SJSA1 (cell line): Measurements from ENCODE around the gene TP73. TPM values are rescaled to one million over a fixed set of nuclear protein-coding genes. Genes with fewer than 3 reads are reported as not detected.

Experiments used
- DNase-seq, 2 experiments: peaks; one replicate each; pipeline ENCODE4 v3.0.0-alpha.2; 2015 to 2020; ENCODE audit warnings: low spot score in 2 of 2, low read depth in 1 of 2
- H3K27ac ChIP-seq: fragments of 250-450 bp; sonication (Bioruptor Pico); 2 replicates; pipeline ENCODE4 v1.5.1; 2020; ENCODE audit warnings: mild to moderate bottlenecking, moderate library complexity
- H3K27me3 ChIP-seq: fragments of 250-450 bp; sonication (Bioruptor Pico); replicated peaks from 2 replicates; pipeline ENCODE4 v1.5.1; 2020; ENCODE audit warnings: mild to moderate bottlenecking, moderate library complexity
- H3K36me3 ChIP-seq: fragments of 250-450 bp; sonication (Bioruptor Pico); 2 replicates; pipeline ENCODE4 v1.5.1; 2020; ENCODE audit warnings: mild to moderate bottlenecking
- H3K4me1 ChIP-seq: fragments of 250-450 bp; sonication (Bioruptor Pico); replicated peaks from 2 replicates; pipeline ENCODE4 v1.6.1; 2021; ENCODE audit warnings: mild to moderate bottlenecking
- H3K4me3 ChIP-seq: fragments of 250-450 bp; sonication (Bioruptor Pico); 2 replicates; pipeline ENCODE4 v1.5.1; 2020; ENCODE audit warnings: mild to moderate bottlenecking
- H3K9me3 ChIP-seq: fragments of 250-450 bp; sonication (Bioruptor Pico); replicated peaks from 2 replicates; pipeline ENCODE4 v1.5.1; 2020; ENCODE audit warnings: mild to moderate bottlenecking
- total RNA-seq: library from RNA; depleted of rRNA; stranded (reverse); fragments of >200 nt; shearing (Covaris generic); gene quantifications from 2 replicates; pipeline ENCODE4 v1.2.3, GENCODE V29; 2014; rRNA removed

Gene TP73
- total RNA-seq, 1 experiment from 2014 or later: 3.4 TPM

DNA sequence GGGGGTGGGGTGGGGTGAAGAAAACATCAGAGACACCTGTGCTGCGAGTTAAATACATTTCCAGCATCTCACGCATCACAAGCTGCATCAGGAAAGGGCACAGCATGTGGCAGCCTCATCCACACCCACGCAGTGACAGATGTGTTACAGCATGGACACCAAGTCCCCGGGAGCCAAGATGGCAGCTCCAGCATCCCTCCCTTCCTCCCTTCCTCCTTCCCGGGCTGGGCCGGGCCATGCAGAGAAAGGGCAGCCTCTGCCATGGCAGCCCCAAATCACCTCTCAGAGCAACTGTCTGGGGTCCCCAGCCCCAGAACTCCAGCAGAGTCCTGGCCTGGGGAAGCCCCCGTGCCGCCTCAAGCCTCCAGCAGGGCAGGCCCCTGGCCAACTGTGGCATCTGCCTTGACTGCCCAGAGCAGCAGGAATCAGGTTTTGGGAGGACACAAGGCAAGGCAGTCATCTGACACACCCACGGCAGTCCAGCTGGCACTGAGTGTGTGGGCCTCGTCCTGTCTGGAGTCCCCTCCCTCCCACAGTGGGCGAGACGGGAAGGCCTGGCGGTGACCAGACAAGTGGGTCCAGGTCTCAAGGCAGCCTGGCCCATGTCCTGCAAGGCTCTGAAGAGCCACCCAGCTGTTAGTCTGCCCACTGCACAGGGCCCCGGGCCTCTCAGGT lies 126.4 kb downstream of the TP73 start:
- Histone ChIP-seq H3K4me3 (no peak overlapping the region), H3K9me3 (no peaks in the 10 kb centered on the region), H3K4me1 (peaks cover 7% of the 10 kb centered on the region), H3K27ac (no peak overlapping the region), H3K27me3 (no peaks in the 10 kb centered on the region), H3K36me3 (peaks cover 49% of the 10 kb centered on the region)
- DNase-seq: no peak

DNA sequence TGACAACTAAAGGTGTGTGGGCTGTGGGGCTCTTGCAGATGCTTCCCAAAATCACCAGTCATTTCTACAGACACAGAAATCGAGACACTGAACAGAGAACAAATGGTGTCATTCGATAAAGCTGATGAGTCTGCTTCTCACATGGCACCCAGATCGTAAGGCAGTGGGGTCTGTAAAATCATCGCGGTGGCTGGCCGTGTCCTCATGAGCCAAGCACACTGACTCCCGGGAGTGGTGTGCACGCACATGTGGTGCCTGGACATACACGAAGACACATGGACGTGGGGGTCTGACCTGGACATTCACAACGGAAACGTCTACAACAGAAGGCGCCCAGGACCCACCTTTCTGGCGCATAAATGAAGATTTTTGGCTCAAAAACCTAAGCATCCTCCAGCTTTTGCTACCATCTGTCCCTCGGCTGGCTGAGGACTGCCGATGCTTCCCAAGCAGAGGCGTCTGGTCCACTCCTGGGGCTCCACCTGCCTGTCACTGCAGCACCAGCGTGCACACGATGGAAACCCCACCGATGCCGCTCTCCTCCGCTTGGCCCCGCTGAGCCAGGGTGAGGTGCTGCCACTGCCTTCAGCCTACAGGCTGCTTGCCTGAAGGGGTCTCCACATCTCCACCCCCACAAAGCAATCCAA lies 127.1 kb downstream of the TP73 start:
- Histone ChIP-seq H3K27ac (no peak overlapping the region), H3K4me1 (peaks cover 7% of the 10 kb centered on the region), H3K36me3 (peaks cover 56% of the 10 kb centered on the region), H3K4me3 (no peak overlapping the region), H3K27me3 (no peaks in the 10 kb centered on the region), H3K9me3 (no peaks in the 10 kb centered on the region)
- no peak for DNase-seq

GRCh38 chr1:3779912-3780416 lies 127.6 kb downstream of the TP73 start:
- no peak for DNase-seq
- Histone ChIP-seq H3K9me3 (no peaks in the 10 kb centered on the region), H3K36me3 (peaks cover 61% of the 10 kb centered on the region), H3K4me3 (no peak overlapping the region), H3K4me1 (peaks cover 7% of the 10 kb centered on the region), H3K27me3 (no peaks in the 10 kb centered on the region), H3K27ac (no peak overlapping the region)

- no peak for DNase-seq
- Histone ChIP-seq H3K27me3 (no peaks in the 10 kb centered on the region), H3K9me3 (no peaks in the 10 kb centered on the region), H3K27ac (no peak overlapping the region), H3K4me3 (no peak overlapping the region), H3K36me3 (peaks cover 71% of the 10 kb centered on the region), H3K4me1 (peaks cover under 1% of the 10 kb centered on the region)
These were observed 128.6 kb downstream of the TP73 start for GRCh38 chr1:3780901-3781300.

- Histone ChIP-seq H3K27me3 (no peaks in the 10 kb centered on the region), H3K4me3 (no peak overlapping the region), H3K9me3 (no peaks in the 10 kb centered on the region), H3K4me1 (no peaks in the 10 kb centered on the region), H3K27ac (no peak overlapping the region), H3K36me3 (peaks cover 92% of the 10 kb centered on the region)
- DNase-seq: no peak
These were observed 131.5 kb downstream of the TP73 start for GRCh38 chr1:3783651-3784474.

DNA sequence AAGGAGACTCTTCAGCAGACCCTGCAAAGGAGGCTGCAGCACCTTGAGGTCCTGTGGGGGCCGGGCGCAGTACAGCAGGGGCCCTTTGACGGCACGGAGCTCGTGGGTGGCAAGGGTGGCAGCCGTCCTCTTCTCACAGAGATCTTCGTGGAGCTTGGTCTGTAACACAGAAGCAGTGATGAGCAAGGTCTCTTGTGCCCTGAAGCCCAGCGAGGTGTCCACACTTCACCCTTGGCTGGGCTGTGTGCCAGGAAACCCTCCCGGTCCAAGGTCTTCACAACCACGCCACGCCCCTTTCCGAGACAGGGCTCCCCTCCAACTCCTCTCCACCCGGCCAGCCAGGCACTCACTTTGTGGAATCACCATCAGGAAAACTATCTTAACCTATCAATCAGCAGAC lies 132.7 kb downstream of the TP73 start:
- DNase-seq: no peak
- Histone ChIP-seq H3K4me1 (no peaks in the 10 kb centered on the region), H3K27ac (no peak overlapping the region), H3K36me3 (peaks cover 84% of the 10 kb centered on the region), H3K9me3 (no peaks in the 10 kb centered on the region), H3K4me3 (no peak overlapping the region), H3K27me3 (no peaks in the 10 kb centered on the region)

DNA sequence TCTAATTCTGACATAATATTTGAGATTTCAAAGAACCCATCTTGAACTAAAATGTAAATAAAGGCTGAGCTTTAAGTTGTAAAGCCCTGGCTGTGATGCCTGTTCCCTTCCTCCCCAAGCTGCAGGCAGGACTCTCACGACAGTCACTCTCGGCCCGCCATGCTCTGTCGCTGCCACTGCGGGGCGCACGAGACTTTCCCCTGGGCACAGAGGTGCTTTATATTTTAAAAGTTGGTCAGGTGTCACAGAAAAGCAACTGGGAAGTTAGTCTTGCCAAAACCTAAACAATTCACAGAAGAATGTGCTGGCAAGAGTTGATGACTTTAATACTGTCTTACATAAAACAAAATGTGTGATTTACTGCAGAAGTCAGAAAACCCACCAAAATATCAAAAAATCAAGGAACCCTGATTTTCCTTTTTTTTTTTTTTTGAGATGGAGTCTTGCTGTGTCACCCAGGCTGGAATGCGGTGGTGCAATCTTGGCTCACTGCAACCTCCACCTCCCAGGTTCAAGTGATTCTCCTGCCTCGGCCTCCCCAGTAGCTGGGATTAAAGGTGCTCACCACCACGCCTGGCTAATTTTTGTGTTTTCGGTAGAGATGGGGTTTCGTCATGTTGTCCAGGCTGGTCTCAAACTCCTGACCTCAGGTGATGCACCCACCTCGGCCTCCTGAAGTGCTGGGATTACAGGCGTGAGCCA lies 133.3 kb downstream of the TP73 start:
- Histone ChIP-seq H3K36me3 (peaks cover 79% of the 10 kb centered on the region), H3K9me3 (no peaks in the 10 kb centered on the region)

More for the DNA sequence above, 133.3 kb downstream of the TP73 start:
- Histone ChIP-seq H3K27ac (no peak overlapping the region), H3K27me3 (no peaks in the 10 kb centered on the region), H3K4me1 (no peaks in the 10 kb centered on the region), H3K4me3 (no peak overlapping the region)
- no peak for DNase-seq

Other genes with a start within 250 kb of the TP73 start
- gene ARHGEF16, start 197.9 kb upstream of the TP73 start, total RNA-seq: 34.9 and 46.6 TPM in 2 replicates
- gene MEGF6, start 41.0 kb upstream of the TP73 start, total RNA-seq: 2.0 and 2.2 TPM in 2 replicates
- gene TPRG1L, start 27.5 kb upstream of the TP73 start, total RNA-seq: 6.6 and 17.4 TPM in 2 replicates
- 19.5 and 23.7 TPM in 2 replicates for gene WRAP73, start 2.4 kb upstream of the TP73 start, total RNA-seq
- not detected in 2 replicates for gene CCDC27, start 99.9 kb downstream of the TP73 start, total RNA-seq
- not detected in 2 replicates for gene SMIM1, start 120.2 kb downstream of the TP73 start, total RNA-seq
- gene LRRC47, start 144.0 kb downstream of the TP73 start, total RNA-seq: 46.4 and 70.8 TPM in 2 replicates
- 14.8 and 51.1 TPM in 2 replicates for gene CEP104, start 204.7 kb downstream of the TP73 start, total RNA-seq
- gene DFFB, start 205.0 kb downstream of the TP73 start, total RNA-seq: 2.8 and 11.9 TPM in 2 replicates
- 21.6 and 36.3 TPM in 2 replicates for gene C1orf174, start 247.8 kb downstream of the TP73 start, total RNA-seq